Activated effector memory CD4-positive, alpha-beta T cell treated with Interleukin-2 at 50 U/mL for 16 hours (primary cell): Measurements from ENCODE around the gene MUSTN1.

Source experiments
- DNase-seq: peaks from one replicate; pipeline ENCODE4 v3.0.0-alpha.2; 2020

The MUSTN1 gene

DNA sequence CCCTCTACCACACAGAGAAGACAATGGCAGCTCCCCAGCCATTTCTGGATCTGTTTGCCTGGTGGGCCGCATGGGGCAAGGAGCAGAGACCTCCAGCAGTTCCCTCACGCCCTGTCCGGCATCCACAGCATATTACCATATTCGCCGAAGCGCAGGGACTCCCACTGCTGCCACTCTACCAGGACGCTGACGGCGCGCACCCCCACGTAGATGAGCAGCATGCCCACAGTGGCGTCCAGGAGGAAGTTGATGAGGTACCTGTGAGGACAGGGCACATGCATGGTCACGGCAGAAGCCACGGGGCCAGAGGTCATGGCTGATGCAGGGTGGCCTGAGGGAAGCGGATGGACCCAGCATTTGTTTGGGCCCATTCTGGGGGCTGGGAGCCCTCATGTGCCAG is 14.8 kb upstream of the MUSTN1 start:
- no peak for DNase-seq

DNA sequence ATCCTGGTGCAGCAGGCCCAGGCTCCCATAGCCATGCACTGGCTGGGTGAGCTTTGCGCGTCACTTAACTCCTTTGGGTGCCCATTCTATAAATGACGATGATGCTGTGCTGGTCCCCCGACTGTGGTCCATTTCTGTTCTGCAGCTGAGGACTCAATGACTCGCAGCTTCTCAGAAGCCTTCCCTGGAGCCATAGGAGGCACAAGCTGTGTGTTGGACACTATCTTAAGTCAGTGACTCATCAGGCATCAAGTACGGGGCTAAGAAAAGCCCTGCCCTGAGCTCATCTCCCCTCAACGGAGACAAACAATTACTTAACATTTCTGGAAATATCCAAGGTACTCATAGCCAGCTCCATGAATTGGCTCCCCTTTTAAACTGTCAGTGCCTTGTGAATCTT is 13.8 kb upstream of the MUSTN1 start:
- no peak for DNase-seq

DNA sequence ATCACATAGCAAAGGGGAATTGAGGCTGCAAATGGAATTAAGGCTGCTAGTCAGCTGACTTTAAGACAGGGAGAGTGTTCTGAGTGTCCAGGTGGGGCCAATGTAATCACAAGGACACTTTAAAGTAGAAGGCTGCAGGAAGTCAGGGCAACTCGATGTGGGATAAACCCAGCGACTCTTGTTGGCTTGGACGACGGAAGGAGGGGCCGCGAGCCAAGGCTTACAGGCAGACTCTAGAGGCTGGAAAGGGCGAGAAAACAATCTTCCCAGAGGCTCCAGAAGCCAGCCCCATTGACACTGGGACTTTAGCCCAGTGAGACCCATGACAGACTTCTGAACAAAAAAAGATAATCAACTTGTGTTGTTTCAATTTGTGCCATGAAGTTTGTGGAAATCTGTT is 12.9 kb upstream of the MUSTN1 start:
- no peak for DNase-seq

DNA sequence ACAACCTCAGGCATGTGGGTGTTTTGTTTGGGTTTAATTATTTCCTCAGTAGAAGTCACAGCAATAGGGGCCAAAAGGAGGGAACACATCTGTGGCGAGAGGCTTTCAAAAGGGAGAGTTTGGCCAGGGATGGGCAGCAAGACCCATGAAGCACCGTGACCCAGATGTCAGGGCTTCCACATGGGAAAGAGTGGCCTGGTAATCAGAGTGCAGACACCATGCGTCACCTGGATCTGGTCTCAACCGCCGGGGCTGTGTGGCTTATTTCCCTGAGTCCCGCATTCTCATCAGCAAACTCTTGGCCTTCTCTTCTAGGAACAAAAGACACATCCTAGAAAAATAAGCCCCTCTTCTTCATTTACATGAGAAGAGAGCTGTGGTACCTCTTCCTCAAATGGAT is 12.4 kb upstream of the MUSTN1 start:
- no peak for DNase-seq

DNA sequence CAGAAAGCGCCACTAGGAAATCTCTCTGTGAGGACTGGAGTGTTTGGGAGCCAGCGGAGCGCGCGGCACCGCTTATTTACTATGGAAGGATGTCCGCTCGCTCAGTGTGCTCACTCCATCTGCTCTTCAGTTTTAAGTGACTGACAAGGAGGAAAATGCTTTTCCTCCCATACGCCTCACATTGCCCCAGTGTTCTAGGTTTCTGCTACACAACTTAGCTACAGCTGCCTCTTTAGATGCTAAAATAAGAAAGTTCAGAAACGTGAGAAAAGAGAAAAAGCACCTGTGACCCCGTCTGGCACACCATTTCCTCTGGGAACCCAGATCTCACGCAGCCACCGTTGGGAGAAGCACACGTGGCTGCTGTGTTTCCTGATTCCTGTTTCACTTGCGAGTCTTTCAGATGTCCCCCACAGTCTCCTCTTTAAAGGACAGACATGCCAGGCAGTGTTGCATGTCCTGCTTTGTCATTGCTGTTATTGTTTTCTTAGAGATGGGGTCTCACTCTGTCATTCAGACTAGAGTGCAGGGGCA is 11.7 kb upstream of the MUSTN1 start:
- DNase-seq: no peak

DNA sequence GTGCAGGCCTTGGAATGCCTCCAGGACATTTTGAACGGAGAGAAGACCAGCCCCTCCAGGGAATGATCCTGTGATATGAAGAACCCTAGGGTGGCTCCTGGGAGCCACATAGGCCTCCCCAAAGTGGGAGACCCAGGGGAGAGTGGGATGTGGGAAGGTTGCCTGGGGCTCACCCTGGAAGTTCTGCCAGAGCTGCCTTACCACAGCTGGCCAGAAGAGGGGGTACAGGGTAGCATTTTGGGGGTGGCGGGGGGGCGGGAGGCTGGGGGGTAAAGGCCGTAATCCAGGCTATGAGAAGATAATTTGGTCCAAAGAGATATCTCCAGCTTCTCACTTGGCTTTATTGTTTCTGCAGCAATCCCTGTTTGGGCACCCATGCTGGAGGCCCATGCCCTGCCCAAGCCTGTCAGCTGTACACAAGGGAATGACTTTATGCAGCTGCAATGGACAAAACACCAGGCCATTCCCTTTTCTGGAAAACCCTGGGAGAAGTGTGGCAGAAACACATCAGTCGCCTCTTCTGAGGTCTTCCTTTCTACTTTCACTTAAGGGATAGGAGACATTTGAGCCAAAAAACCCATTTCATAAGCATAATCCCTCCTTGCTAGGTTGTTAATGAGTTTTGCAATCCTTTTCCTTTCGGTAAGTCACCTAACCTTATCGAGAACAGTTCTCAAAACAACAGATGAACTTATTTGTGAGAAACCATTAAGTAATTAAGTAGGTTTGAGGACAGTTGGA is 11.0 kb upstream of the MUSTN1 start:
- no peak for DNase-seq

DNA sequence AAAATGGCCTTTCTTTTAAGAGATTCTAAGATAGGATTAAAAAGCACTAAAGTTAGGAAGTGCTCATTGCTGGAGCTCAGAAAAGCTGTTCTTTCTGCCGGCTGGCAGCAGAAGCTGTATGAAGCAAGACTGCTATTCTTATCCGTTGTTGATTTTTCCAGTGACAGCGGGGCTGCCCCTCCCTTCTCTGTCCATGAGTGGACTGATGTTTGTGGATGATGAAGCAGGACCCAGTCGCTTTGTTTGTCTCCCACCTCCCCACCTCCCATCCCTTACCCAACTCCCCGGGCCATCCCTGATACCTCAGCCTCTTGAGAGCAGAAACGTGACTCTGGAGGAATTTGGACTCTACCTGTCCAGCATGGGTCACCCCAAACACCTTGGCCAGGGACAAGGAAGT is 10.3 kb upstream of the MUSTN1 start:
- DNase-seq: no peak

DNA sequence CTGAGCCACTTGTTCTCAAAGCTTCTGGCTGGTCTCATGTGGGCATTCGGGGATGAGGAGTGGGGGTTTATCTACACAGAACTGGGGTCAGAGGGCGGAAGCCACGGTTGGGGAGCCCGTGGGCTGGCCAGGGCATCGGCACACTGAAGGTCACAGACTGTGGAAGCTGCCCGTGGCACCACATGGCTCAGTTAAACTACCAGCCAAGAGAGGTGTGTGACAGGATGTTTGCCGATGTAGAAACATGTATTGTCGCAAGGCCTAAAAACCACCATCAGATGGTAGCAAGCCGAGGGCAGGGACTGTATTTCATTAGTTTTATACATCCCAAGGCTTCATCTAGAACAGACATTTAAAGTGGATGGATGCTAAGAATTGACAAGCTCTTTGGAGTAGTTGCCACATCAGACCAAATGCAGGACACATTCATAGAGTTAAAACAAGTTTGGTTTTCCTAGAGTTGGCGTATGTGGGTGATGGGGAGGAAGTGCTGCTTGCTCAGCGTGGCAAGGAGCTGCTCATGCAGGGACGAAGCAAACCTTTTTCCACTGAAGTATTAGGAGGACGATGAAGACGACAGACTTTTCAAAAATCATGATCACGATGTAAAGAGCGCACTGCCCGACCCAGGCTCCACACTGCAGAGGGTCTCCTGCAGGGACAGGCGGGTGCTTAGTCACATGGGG is 9.6 kb upstream of the MUSTN1 start:
- no peak for DNase-seq

DNA sequence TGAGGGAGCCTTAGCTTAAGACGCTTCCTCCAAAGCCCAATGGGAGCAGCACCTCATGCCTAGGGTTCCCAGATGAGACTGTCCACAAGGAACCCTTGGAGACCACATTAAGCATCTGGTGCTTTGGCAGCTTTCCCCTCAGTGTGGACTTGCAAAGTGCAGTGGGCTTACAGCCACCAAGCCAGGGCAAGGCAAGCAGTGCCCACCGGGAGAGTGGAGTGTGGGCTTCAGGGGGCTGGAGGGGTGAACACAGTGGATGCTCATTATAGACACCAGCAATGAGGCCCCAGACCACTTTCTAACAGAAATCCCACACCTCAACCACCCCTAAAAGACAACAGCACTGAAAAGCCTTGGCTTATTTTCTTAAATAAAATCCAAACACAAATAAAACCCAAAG is 9.1 kb upstream of the MUSTN1 start:
- DNase-seq: no peak

DNA sequence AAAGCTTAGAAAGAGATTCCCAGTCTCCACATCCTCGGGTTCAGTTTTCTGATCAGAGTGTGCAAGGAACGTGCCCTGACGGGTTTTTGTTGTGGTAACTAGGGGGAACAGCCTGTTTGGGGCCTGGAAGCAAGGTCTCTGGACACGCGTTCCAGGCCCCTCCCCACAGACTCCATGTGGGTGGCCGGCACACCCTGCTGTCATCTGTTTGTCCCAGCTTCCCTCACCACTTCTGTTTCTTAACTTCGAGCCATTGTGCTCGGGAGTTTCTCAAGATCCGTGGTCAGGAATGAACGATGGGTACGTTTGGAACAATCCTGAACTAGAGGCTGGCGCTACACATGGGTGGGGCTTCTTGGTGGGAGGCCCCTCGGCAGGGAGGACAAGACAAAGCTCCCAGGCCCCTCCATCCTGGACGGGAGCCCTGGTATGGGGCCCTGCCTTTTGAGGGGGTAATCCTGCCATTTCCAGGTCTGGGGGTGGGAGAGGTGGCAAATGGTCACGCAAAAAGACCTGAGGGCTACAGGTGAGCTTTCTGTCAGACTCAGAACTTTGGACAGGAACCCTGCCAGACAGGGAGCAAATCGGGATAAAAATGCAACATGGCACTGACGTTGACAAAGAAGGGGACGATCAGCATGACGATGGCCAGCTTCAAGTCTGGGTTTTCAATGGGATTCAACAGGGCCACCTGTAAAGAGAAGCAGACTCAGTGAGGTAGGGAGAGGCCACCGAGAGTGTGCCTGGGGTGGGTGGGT is 8.5 kb upstream of the MUSTN1 start:
- no peak for DNase-seq

DNA sequence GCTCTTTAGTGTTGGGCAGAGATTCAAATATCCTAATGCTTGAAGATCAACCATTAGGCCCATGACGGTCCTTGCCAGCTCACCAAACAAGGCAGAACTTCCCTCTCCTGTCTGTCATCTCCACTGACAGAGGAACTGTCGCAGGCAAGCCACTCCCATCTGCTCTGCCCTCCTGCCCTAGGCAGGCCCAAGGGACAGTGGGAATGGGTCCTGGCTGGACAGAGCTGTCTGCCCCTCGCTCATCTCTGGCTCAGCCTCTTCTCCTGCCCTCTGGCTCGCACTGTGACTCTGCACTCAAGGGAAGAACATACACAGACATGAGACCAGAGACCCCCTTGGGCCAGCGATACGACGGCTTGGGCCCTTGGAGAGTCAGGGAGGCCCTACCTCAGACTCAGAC is 7.6 kb upstream of the MUSTN1 start:
- DNase-seq: no peak

DNA sequence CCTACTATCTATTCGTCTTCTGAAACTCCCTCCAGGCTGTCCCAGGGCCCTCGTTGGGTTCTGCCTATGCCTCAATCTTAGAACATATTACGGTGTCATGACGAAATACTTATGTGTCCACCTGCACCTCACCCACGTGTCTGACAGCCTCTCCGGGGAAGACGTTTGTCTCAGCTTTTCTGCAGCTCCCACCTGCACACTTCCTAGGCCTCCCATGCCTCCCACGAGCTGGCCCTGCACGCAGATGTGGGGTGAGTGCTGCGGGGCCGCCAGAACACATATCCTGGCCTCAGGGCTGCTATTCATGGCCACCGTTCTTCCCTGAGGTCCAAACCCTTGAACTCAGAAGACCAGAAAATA is 7.1 kb upstream of the MUSTN1 start:
- no peak for DNase-seq

DNA sequence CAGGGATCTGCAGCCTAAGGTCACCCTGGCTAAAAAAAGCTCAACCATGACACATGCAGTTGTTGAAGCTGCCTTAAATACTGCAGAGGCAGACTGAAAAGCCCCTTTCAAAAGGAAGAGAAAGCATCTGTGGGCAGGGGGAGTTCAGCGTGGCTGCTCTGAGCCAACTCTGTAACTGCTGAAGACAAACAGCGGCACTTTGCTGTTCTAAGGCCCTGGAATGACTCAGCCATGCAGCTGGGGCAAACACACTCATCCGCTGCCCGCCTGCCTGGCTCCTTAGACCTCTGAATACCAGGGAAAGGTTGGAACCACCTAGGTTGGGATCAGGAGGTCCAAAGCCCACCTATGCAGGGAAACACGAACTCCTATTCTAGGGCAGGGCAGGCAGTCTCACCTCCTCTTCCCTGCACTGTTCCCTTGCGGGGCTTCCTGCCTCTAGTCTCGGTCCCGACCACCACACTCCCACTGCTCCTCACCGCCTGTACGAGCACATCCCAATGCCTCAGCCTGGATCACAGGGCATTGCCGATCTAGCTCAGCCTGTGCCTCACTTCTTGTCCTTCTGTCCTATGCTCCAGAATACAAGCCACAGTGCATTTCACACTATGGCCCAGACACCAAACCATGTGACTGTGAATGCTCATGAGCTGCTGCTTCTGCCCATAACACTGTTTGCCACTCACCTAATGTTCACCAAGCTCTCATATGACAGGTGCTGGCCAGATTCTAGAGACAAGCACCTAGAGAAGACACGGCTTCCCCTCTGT is 6.6 kb upstream of the MUSTN1 start:
- DNase-seq: no peak

DNA sequence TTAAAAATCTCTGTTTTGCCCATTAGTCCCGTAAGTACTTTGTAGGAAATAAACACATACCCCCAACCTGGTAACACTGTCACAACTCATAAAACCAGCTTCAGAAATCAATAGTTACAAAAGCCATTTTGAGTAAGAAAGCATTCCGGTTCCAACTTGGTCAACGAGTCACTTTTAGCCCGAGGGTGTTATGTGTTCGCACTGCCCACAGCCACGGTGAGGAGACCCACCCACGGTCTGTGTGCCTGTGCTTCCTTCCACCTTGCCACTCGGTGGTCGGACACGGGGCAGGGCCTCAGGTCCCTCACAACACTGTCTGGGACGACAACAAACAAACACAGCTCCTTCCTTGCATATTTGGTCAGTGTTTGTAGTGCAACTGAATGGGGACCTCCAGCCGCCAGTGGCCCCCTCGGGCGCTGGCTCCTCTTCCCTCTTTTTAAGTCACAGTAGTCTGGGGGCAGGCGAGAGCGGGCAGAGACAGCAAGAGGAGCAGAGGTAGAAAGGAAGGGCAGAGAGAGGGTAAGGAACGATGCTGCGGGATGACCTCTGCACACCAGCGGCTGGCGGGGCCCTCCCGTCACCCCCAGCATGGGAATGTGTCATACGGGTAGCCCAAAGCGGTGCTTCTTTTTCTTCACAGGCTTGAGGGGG is 5.2 kb upstream of the MUSTN1 start:
- DNase-seq: no peak

DNA sequence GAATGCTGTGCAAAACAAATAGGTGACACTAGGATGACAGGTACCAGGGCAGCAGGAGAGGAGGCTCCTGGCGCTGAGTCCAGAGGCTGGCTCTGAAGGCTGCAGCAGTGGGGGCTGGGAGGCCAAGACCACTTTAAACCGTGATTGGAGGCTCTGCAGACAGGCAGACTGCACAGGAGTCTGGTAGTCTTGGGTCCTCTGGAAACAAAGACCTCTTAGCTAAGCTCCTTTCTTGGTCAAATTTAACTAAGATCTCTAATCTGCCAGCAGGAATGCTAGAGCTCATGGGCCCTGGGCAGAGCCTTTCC is 4.4 kb upstream of the MUSTN1 start:
- no peak for DNase-seq

DNA sequence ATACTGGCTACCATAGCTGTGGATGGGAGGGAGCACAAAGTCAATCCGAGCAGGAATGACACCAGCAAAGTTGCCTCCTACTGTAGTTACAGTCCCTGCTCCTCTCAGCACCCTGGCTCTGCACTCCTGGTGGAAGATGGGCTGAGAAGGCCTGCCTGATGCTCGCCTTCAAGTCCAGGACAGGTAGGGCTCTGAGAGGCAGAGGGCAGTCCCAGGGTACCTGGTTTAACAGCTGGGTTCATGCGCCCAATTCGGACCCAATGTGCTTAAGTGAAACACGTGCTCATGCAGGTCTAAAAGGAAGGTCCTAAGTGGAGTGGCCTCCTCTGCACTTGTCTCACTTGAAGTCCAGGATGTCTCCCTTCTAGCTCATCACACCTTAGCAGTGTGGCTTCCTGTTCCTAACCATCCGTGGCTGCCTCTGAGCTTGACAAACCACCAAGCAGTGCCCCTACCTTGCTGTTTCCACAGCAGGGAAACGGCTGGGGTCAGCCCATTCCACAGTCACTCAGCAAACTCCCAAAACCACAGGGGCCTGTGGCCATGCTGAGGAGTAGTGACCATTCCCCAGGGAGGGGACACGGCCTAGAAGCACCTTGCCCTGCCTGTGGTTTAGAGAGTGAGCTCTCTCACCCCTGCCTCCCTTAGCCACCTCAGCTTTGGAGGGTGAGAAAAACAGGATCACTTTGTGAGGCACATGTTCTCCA is 3.9 kb upstream of the MUSTN1 start:
- no peak for DNase-seq

DNA sequence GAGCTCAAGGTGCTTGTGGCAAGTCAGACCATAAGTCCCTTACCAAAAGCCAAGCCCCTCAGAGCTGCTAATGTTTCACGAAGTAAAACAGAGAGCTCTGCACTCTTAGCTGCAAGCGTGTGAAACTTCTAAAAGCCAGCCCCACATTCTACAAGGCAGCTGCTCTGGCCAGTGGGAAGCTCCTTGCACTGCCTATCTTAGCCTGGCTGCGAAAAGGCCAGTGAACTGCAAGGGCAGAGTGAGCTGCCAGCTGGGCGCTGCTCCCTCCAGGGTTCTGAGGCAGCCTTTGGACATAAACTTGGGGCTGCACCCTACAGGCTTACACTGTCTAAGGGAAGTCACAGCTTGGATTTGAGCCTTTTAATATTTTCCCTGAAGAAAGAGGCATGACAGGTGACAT is 2.2 kb upstream of the MUSTN1 start:
- DNase-seq: no peak

DNA sequence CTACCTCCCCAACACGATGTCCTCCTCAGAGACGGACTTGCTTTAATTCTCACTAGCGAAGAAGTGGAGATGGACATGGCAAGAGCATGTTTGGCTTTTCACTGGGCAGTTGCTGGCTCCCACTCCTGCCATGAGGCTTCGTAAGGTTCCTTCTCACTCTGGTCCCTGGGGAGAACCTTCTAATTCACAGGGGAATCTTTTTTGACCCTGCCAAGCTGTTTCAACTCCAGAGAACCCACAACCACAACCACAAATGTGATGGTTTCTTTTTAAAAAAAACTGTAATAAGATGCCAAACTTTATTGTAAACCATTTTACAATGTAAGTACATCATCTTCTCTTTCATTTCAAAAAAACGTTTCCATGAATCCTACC is 1.6 kb upstream of the MUSTN1 start:
- DNase-seq: no peak

DNA sequence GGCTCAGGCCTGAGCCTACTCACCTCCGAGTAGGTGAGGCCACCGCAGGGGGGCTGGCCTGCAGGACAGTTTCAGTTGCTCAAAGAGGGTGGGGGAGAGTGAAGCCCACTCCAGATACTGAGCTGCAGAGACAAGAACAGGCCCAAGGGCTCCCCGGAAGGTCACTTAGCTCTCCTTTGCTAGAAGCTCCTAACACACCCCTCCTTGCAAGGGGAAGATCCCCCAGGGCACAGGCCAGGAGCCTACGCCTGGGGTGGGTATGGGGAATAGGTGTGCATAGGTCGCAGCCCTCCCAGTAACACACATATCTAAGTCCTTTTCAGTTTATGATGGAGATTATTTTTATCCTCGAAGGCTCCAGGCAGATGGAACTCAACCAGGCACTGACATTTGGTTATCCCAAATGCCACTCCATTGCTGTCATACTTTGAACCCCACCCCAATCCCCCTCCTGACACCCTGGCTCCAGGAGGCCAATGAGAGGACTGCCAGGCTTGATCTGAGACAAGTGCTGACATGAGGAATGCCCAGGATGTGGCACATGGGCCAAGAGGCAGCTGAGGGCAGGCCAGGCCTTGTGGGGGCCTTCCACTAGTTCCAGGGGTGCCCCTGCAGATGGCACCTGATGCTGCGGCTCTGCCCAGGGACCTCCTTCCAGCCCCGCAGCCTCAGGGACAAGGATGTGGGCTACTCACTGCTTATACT is 1.1 kb upstream of the MUSTN1 start:
- DNase-seq: no peak

DNA sequence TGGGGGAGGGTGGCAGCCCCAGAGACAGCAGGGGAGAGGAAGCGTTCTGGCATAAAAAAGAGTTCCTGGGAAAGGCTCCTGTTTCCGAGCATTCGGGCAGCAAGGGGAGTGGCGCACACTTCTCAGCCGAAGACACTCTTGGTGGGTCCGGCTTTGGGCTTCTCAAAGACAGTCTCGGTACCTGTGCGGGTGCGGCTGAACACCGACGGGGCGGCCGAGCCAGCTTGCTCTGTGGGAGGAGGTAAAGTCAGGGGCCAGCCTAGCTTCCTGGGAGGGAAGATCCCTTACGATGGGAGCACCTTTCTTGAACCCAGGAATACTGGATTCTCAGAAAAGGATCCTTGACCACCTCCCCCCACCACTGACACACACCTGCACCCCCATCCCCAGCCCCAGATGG is 1.6 kb downstream of the MUSTN1 start:
- DNase-seq: no peak

DNA sequence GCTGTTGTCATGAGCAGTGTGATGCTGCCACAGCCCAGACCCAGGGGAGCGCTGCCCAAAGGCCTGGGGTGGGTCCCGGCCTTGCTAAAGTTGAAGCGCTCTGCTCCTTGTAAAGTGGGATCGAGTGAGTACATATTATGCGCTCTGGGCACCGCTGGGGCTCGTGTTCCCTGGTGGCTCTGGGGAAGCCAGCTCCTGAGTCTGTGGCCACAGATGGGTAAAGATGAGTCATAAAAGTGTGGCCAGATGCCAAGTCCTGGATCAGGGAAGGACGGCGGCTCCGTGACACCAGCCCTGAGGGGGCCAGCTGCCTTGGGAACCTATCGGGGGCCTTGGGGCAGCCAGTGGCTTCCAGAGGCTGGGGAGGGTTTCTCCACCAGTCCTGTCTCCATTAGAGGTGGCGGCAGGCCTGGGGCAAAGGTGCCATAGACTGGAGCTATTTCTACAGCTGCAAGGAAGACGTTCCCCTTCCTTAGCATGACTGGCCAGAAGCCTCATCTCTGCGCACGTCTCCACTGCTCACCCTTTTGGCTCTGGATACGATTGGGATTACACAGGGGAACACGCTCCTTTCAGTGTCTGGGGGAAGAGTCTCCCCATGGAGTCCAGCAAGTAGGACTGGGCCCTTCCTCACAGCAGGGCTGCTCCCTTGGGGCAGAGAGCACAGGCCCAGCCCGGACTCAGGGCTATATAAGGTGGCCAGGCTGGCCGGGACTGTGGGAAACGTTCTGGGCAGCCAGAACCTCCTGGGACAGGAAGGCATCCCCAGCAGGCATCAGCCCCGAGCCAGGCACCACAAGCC is 3.1 kb downstream of the MUSTN1 start:
- DNase-seq: no peak
